OCI-LY7 (cell line): ENCODE measurements around the gene FGF5.

Source experiments
- EZH2phosphoT487 ChIP-seq: fragments of 200-600 bp; sonication (generic); IDR thresholded peaks from 2 replicates; pipeline ENCODE4 v1.6.1; 2018; ENCODE audit warnings: low read depth, borderline replicate concordance, mild to moderate bottlenecking, mixed run types, antibody characterized with exemption, low read length, moderate library complexity, mixed read lengths
- TF ChIP-seq, protein P1 (sequence below): fragments of 200-600 bp; sonication (generic); conservative IDR thresholded peaks from 2 replicates; pipeline ENCODE4 v1.5.1; 2014; ENCODE audit warnings: mild to moderate bottlenecking, antibody characterized with exemption, low read length, moderate library complexity, mixed read lengths

DNA sequence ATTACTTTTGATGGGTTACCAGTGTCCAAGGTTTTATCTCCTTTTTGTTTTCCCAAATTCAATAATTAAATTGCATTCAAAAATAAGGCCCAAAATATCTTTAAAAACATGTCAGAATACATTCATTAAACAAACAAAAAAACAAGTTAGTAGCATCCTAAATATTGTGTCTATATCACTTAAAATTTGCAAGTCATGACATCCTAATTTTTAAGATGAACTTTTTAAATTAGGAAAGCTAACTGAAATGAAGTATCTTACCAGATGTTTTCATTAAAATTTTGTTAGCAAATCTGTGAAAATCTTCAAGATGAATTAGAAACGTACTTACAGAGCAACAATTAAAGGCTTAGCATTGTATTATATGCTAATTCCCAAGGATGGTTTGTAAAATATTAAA is 68.1 kb downstream of the FGF5 start:
- TF ChIP-seq, protein P1, sequence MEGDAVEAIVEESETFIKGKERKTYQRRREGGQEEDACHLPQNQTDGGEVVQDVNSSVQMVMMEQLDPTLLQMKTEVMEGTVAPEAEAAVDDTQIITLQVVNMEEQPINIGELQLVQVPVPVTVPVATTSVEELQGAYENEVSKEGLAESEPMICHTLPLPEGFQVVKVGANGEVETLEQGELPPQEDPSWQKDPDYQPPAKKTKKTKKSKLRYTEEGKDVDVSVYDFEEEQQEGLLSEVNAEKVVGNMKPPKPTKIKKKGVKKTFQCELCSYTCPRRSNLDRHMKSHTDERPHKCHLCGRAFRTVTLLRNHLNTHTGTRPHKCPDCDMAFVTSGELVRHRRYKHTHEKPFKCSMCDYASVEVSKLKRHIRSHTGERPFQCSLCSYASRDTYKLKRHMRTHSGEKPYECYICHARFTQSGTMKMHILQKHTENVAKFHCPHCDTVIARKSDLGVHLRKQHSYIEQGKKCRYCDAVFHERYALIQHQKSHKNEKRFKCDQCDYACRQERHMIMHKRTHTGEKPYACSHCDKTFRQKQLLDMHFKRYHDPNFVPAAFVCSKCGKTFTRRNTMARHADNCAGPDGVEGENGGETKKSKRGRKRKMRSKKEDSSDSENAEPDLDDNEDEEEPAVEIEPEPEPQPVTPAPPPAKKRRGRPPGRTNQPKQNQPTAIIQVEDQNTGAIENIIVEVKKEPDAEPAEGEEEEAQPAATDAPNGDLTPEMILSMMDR: no peak
- no peak for TF ChIP-seq EZH2phosphoT487
